Measurements from ENCODE around the gene ESM1. TPM values are rescaled to one million over a fixed set of nuclear protein-coding genes. Genes with fewer than 3 reads are reported as not detected.

The ESM1 gene
- total RNA-seq, 1 donor, result 19.6 TPM

DNA sequence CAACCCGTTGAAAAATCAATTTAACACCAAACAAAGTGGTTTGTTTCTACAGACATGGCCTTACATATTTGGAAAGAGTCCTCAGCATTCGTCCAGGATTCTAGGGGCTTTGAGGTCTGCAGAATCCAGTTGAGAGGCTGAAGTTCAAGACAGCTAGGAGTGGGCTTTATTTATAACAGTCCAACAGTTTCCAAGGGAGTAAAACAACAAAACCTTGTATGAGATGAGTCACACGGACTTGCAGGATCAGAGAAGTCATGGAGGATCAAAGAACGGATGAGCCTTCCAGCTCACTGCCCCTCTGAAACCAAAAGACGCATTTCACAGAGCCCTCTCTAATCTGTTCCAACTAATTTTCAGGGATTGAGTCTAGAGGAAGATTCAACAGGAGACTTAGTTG is 11.1 kb upstream of the ESM1 start:
- DNase-seq (ENCODE audit: low read depth), result no peak
- H3K4me3 ChIP-seq (ENCODE audit: low read depth, low read length), result no peak overlapping the region

DNA sequence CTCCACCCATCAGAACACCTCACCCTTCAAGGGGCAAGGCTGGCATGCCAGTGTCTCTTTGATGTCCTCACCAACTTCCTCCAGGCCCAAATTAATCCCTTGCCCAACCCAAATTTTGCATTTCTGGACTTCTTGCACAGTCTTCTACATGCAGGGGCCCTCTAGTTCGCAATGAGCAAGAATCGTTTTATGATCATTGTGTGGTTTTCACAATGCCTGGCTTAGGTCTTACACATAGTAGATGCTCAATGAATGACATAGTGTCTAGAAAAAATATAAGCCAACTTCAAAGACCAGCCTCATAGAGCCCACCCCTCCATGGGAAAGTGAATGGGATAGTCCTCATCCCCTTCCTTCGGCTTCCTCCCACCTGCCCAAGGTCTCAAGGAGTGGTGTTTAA is 9.8 kb upstream of the ESM1 start:
- DNase-seq (ENCODE audit: low read depth), result no peak

More for the DNA sequence above, 11.1 kb upstream of the ESM1 start:
- TF ChIP-seq, protein P1, sequence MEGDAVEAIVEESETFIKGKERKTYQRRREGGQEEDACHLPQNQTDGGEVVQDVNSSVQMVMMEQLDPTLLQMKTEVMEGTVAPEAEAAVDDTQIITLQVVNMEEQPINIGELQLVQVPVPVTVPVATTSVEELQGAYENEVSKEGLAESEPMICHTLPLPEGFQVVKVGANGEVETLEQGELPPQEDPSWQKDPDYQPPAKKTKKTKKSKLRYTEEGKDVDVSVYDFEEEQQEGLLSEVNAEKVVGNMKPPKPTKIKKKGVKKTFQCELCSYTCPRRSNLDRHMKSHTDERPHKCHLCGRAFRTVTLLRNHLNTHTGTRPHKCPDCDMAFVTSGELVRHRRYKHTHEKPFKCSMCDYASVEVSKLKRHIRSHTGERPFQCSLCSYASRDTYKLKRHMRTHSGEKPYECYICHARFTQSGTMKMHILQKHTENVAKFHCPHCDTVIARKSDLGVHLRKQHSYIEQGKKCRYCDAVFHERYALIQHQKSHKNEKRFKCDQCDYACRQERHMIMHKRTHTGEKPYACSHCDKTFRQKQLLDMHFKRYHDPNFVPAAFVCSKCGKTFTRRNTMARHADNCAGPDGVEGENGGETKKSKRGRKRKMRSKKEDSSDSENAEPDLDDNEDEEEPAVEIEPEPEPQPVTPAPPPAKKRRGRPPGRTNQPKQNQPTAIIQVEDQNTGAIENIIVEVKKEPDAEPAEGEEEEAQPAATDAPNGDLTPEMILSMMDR (IDR thresholded peaks at IDR 0.05; ENCODE audit: insufficient read depth, low read length), result no peak

DNA sequence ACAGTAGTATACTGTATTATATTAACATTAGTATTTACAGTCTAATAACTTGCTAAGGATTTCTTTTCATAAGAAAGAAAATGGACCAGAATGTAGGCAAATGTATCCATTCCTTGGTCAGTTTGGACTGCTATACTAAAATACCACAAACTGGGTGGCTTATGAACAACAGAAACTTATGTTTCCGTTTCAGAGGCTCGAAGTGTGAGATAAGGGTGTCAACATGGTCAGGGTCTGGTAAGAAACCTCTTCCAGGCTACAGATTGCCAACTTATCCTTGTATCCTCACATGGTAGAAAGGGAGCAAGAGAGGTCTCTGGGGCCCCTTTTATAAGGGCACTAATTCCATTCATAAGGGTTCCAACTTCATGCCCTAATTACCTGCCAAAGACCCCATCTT is 9.2 kb upstream of the ESM1 start:
- no peak for DNase-seq (ENCODE audit: low read depth)
- H3K4me3 ChIP-seq (ENCODE audit: low read depth, low read length), result no peak overlapping the region
- TF ChIP-seq, protein P1 (IDR thresholded peaks at IDR 0.05; ENCODE audit: insufficient read depth, low read length), result no peak

More for the DNA sequence above, 9.8 kb upstream of the ESM1 start:
- no peak overlapping the region for H3K4me3 ChIP-seq (ENCODE audit: low read depth, low read length)
- TF ChIP-seq, protein P1 (IDR thresholded peaks at IDR 0.05; ENCODE audit: insufficient read depth, low read length), result no peak

DNA sequence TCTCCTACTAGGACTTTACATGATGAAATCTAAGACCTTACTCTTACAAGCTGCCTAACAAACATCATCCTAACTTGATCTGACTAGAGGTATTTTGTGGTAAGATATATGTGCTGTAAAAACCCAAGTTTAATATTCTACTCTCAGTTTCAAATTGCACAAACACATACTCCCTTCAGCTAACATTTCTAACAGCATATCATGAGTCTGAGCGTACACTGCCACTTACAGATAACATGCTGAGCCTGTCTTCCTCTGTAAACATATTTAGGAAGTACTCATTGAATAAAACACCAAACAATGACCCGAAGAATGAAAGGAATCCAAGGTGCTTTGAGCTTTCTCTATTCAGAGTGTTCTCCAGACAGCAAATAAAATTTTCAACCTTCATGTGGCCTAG is 7.9 kb upstream of the ESM1 start:
- TF ChIP-seq, protein P1 (IDR thresholded peaks at IDR 0.05; ENCODE audit: insufficient read depth, low read length), result no peak
- no peak overlapping the region for H3K4me3 ChIP-seq (ENCODE audit: low read depth, low read length)
- peak; percentile 41 for DNase-seq (ENCODE audit: low read depth)

DNA sequence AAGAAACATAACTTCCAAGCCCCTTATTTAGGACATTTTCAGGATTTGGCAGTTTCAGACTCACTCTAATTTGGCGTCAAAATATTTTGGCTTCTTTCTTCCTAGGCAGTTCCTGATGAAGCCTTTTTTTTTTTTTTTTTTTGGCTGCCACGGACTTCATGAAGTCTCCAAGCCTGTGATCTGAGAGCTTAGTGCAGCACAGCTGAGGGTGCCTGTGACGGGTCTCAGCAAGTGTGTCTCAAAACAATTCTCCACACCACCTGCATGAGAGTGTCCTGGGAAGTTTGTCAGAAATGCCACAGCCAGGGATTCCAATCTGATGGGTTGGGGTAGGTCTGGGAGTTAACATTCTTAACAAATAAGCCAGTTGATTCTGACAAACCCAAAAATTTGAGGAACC is 6.0 kb upstream of the ESM1 start:
- TF ChIP-seq, protein P1 (IDR thresholded peaks at IDR 0.05; ENCODE audit: insufficient read depth, low read length), result no peak
- DNase-seq (ENCODE audit: low read depth), result no peak
- no peak overlapping the region for H3K4me3 ChIP-seq (ENCODE audit: low read depth, low read length)

DNA sequence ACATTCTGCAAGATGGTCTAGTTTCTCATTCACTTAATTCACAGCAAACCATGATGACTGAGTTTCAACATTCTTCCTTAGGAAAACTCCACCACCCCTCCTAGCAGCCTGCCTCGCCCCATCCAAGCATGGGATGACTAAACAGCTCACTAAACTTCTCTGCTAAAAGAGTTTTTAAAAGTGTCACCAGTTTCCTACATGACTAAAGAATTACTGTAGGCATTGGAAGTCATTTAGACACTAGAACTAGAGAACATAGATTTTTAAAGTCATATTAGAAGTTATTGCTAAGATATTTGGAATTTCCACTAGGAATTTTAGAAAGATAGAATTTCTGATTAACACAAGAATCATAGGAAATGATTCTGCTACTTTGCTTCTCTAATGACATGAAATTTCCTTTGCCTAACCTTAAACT is 5.5 kb upstream of the ESM1 start:
- peak; percentile 77 for DNase-seq (ENCODE audit: low read depth)
- no peak overlapping the region for H3K4me3 ChIP-seq (ENCODE audit: low read depth, low read length)
- TF ChIP-seq, protein P1 (IDR thresholded peaks at IDR 0.05; ENCODE audit: insufficient read depth, low read length), result no peak

DNA sequence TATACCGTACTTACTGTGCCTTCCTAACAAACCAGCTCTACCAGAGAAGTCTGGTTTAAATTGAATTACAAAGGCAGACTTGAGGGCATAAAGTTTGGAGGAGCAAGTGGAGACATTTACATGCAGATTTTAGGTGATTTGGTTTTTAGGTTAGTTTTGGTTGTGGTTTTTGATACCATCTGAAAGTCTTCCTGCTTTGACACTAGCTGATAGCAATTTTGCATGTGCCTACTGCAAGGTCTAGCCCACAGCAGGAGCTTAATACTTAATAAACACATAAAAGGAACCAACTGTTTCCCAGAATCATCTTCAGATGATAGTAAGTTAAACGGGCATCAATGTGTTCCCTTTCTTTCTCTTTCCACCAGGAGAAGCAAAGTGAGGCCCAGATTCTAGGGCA is 3.4 kb upstream of the ESM1 start:
- no peak overlapping the region for H3K4me3 ChIP-seq (ENCODE audit: low read depth, low read length)
- DNase-seq (ENCODE audit: low read depth), result no peak
- TF ChIP-seq, protein P1 (IDR thresholded peaks at IDR 0.05; ENCODE audit: insufficient read depth, low read length), result no peak
